SJCRH30 (cell line): ENCODE data around the gene IRAK1BP1. TPM values are rescaled to one million over a fixed set of nuclear protein-coding genes. Genes with fewer than 3 reads are reported as not detected.
A peak's percentile ranks its signal among the peaks of the same experiment; 100 is the strongest.
"Not testable (repeated sequence)": the region's sequence is repeated elsewhere in the genome, so short reads cannot be mapped to it uniquely, and the experiment has no call there.

Source experiments
- DNase-seq, 2 experiments: peaks; one replicate each; pipeline ENCODE4 v3.0.0-alpha.2; 2015 to 2020
- H3K27ac ChIP-seq: fragments of 250-450 bp; sonication (Bioruptor Pico); 2 replicates; pipeline ENCODE4 v1.5.1; 2020; ENCODE audit warnings: mild to moderate bottlenecking, moderate library complexity
- H3K27me3 ChIP-seq: fragments of 250-450 bp; sonication (Bioruptor Pico); 2 replicates; pipeline ENCODE4 v1.5.1; 2020; ENCODE audit warnings: mild to moderate bottlenecking, moderate library complexity
- H3K36me3 ChIP-seq: fragments of 250-450 bp; sonication (Bioruptor Pico); 2 replicates; pipeline ENCODE4 v1.5.1; 2020; ENCODE audit warnings: mild to moderate bottlenecking, moderate library complexity
- H3K4me1 ChIP-seq: fragments of 250-450 bp; sonication (Bioruptor Pico); 2 replicates; pipeline ENCODE4 v1.5.1; 2020; ENCODE audit warnings: mild to moderate bottlenecking, moderate library complexity
- H3K4me3 ChIP-seq: fragments of 250-450 bp; sonication (Bioruptor Pico); 2 replicates; pipeline ENCODE4 v1.5.1; 2020; ENCODE audit warnings: mild to moderate bottlenecking, moderate library complexity
- H3K9me3 ChIP-seq: fragments of 250-450 bp; sonication (Bioruptor Pico); replicated peaks from 2 replicates; pipeline ENCODE4 v1.5.1; 2020; ENCODE audit warnings: mild to moderate bottlenecking, moderate library complexity
- total RNA-seq: library from RNA; depleted of rRNA; stranded (reverse); fragments of >200 nt; shearing (Covaris generic); gene quantifications from 2 replicates; pipeline ENCODE4 v1.2.3, GENCODE V29; 2014

IRAK1BP1 gene
- total RNA-seq, 1 experiment from 2014 or later, result 5.4 TPM

GRCh38 chr6:78858339-78858938, 8.9 kb upstream of the IRAK1BP1 start:
- H3K27ac ChIP-seq, H3K9me3 ChIP-seq, DNase-seq, H3K27me3 ChIP-seq, H3K36me3 ChIP-seq, H3K4me3 ChIP-seq, H3K4me1 ChIP-seq: not testable (repeated sequence)

- Histone ChIP-seq H3K4me3 (no peak overlapping the region), H3K27ac (no peak overlapping the region), H3K27me3 (no peaks in the 10 kb centered on the region), H3K36me3 (peaks cover 5% of the 10 kb centered on the region; the same call in 1 of the 2 replicates), H3K4me1 (0 out of 2 replicates have a peak, but pooled peaks cover 5% of the 10 kb centered on the region), H3K9me3 (no peaks in the 10 kb centered on the region)
- no peak for DNase-seq
Measured at GRCh38 chr6:78861509-78861908, 5.8 kb upstream of the IRAK1BP1 start.

- Histone ChIP-seq H3K4me3 (no peak overlapping the region), H3K9me3 (no peaks in the 10 kb centered on the region), H3K36me3 (peaks cover 5% of the 10 kb centered on the region; the same call in 1 of the 2 replicates), H3K27ac (no peak overlapping the region), H3K27me3 (no peaks in the 10 kb centered on the region), H3K4me1 (0 out of 2 replicates have a peak, but pooled peaks cover 5% of the 10 kb centered on the region)
- DNase-seq, result no peak
Measured at GRCh38 chr6:78863576-78863975, 3.8 kb upstream of the IRAK1BP1 start.

GRCh38 chr6:78864957-78865356, 2.4 kb upstream of the IRAK1BP1 start:
- Histone ChIP-seq H3K4me3 (no peak overlapping the region), H3K4me1 (0 out of 2 replicates have a peak, but pooled peaks cover 5% of the 10 kb centered on the region), H3K27me3 (no peaks in the 10 kb centered on the region), H3K27ac (no peak overlapping the region), H3K36me3 (peaks cover 5% of the 10 kb centered on the region; the same call in 1 of the 2 replicates), H3K9me3 (no peaks in the 10 kb centered on the region)
- DNase-seq, result no peak

GRCh38 chr6:78867020-78867369, 356 bp upstream of the IRAK1BP1 start:
- Histone ChIP-seq H3K36me3 (peaks cover under 1% of the 10 kb centered on the region; the same call in 1 of the 2 replicates), H3K27me3 (no peaks in the 10 kb centered on the region), H3K9me3 (no peaks in the 10 kb centered on the region), H3K4me3 (peak overlapping the region; percentile 93), H3K4me1 (0 out of 2 replicates have a peak, but pooled peaks cover 5% of the 10 kb centered on the region), H3K27ac (peak overlapping the region; percentile 60)
- no peak for DNase-seq

GRCh38 chr6:78868116-78868515, 765 bp downstream of the IRAK1BP1 start:
- Histone ChIP-seq H3K27ac (peak overlapping the region; percentile 60; the same call in 1 of the 2 replicates), H3K36me3 (no peaks in the 10 kb centered on the region), H3K27me3 (no peaks in the 10 kb centered on the region), H3K4me1 (0 out of 2 replicates have a peak, but pooled peaks cover 5% of the 10 kb centered on the region), H3K4me3 (peak overlapping the region; percentile 93), H3K9me3 (no peaks in the 10 kb centered on the region)
- DNase-seq, result no peak

GRCh38 chr6:78875505-78875904, 8.2 kb downstream of the IRAK1BP1 start:
- Histone ChIP-seq H3K27me3 (no peaks in the 10 kb centered on the region), H3K27ac (no peak overlapping the region), H3K4me3 (no peak overlapping the region), H3K9me3 (no peaks in the 10 kb centered on the region), H3K4me1 (no peaks in the 10 kb centered on the region), H3K36me3 (no peaks in the 10 kb centered on the region)
- no peak for DNase-seq

- 0 out of 2 replicates have a peak, but pooled peaks cover 4% of the 10 kb centered on the region for H3K36me3 ChIP-seq
- H3K27me3 ChIP-seq, result no peaks in the 10 kb centered on the region
- H3K4me3 ChIP-seq, result no peak overlapping the region
- DNase-seq, result no peak
- no peaks in the 10 kb centered on the region for H3K4me1 ChIP-seq
- H3K9me3 ChIP-seq, result no peaks in the 10 kb centered on the region
- H3K27ac ChIP-seq, result no peak overlapping the region
Measured at GRCh38 chr6:78883651-78884050, 16.3 kb downstream of the IRAK1BP1 start.

- DNase-seq, H3K27me3 ChIP-seq, H3K4me3 ChIP-seq, H3K27ac ChIP-seq, H3K36me3 ChIP-seq, H3K9me3 ChIP-seq, H3K4me1 ChIP-seq: not testable (repeated sequence)
Measured at GRCh38 chr6:78889901-78890300, 22.6 kb downstream of the IRAK1BP1 start.

GRCh38 chr6:78896227-78896626, 28.9 kb downstream of the IRAK1BP1 start:
- Histone ChIP-seq H3K4me3 (no peak overlapping the region), H3K9me3 (no peaks in the 10 kb centered on the region), H3K36me3 (no peaks in the 10 kb centered on the region), H3K4me1 (no peaks in the 10 kb centered on the region), H3K27me3 (no peaks in the 10 kb centered on the region), H3K27ac (no peak overlapping the region)
- DNase-seq, result no peak

- no peaks in the 10 kb centered on the region for H3K27me3 ChIP-seq
- H3K4me3 ChIP-seq, result no peak overlapping the region
- no peak for DNase-seq
- H3K36me3 ChIP-seq, result no peaks in the 10 kb centered on the region
- H3K9me3 ChIP-seq, result no peaks in the 10 kb centered on the region
- no peak overlapping the region for H3K27ac ChIP-seq
- H3K4me1 ChIP-seq, result no peaks in the 10 kb centered on the region
Measured at GRCh38 chr6:78908621-78909020, 41.3 kb downstream of the IRAK1BP1 start.

GRCh38 chr6:78909391-78909790, 42.0 kb downstream of the IRAK1BP1 start:
- H3K9me3 ChIP-seq, result no peaks in the 10 kb centered on the region
- H3K4me3 ChIP-seq, result no peak overlapping the region
- no peak overlapping the region for H3K27ac ChIP-seq
- no peaks in the 10 kb centered on the region for H3K4me1 ChIP-seq
- no peaks in the 10 kb centered on the region for H3K36me3 ChIP-seq
- DNase-seq, result no peak
- H3K27me3 ChIP-seq, result no peaks in the 10 kb centered on the region

- no peaks in the 10 kb centered on the region for H3K9me3 ChIP-seq
- no peak overlapping the region for H3K4me3 ChIP-seq
- H3K27ac ChIP-seq, result no peak overlapping the region
- H3K27me3 ChIP-seq, result no peaks in the 10 kb centered on the region
- H3K36me3 ChIP-seq, result no peaks in the 10 kb centered on the region
- no peak for DNase-seq
- H3K4me1 ChIP-seq, result no peaks in the 10 kb centered on the region
Measured at GRCh38 chr6:78910010-78910409, 42.7 kb downstream of the IRAK1BP1 start.

- Histone ChIP-seq H3K9me3 (no peaks in the 10 kb centered on the region), H3K4me3 (no peak overlapping the region), H3K27ac (no peak overlapping the region), H3K4me1 (no peaks in the 10 kb centered on the region), H3K36me3 (no peaks in the 10 kb centered on the region), H3K27me3 (no peaks in the 10 kb centered on the region)
- DNase-seq, result no peak
Measured at GRCh38 chr6:78910591-78911171, 43.3 kb downstream of the IRAK1BP1 start.

GRCh38 chr6:78911218-78911940, 44.0 kb downstream of the IRAK1BP1 start:
- H3K4me3 ChIP-seq, result no peak overlapping the region
- H3K4me1 ChIP-seq, result no peaks in the 10 kb centered on the region
- H3K9me3 ChIP-seq, result no peaks in the 10 kb centered on the region
- H3K36me3 ChIP-seq, result no peaks in the 10 kb centered on the region
- H3K27me3 ChIP-seq, result no peaks in the 10 kb centered on the region
- H3K27ac ChIP-seq, result no peak overlapping the region
- DNase-seq, result no peak
